BLaER1 treated with 17β-estradiol and CSF1 and Interleukin-3, amounts not matched to agents 10 nM and 100 nM (cell line): ENCODE results near the gene FRYL.
"Not testable (repeated sequence)": the region's sequence is repeated elsewhere in the genome, so short reads cannot be mapped to it uniquely, and the experiment has no call there.

ENCODE experiments used
- H3K27ac ChIP-seq, 11 experiments: shearing (Covaris generic); formaldehyde crosslinking; 2 replicates each; pipeline ENCODE4 v1.8.1; 2022
- H3K27me3 ChIP-seq, 11 experiments: shearing (Covaris generic); formaldehyde crosslinking; 2 replicates each; pipeline ENCODE4 v1.8.1; 2022
- H3K36me3 ChIP-seq, 11 experiments: shearing (Covaris generic); formaldehyde crosslinking; 2 replicates each; pipeline ENCODE4 v1.8.1; 2022
- H3K4me1 ChIP-seq, 10 experiments: shearing (Covaris generic); formaldehyde crosslinking; 2 replicates each; pipeline ENCODE4 v1.8.1; 2022
- H3K4me2 ChIP-seq, 11 experiments: shearing (Covaris generic); formaldehyde crosslinking; 2 replicates each; pipeline ENCODE4 v1.8.1; 2022
- H3K4me3 ChIP-seq, 10 experiments: shearing (Covaris generic); formaldehyde crosslinking; 2 replicates each; pipeline ENCODE4 v1.8.1; 2022
- H3K9ac ChIP-seq, 11 experiments: shearing (Covaris generic); formaldehyde crosslinking; 2 replicates each; pipeline ENCODE4 v1.8.1; 2022
- H3K9me3 ChIP-seq, 11 experiments: shearing (Covaris generic); formaldehyde crosslinking; replicated peaks in 1 of 11; 2 replicates each; pipeline ENCODE4 v1.8.1; 2022
- H4K20me1 ChIP-seq, 11 experiments: shearing (Covaris generic); formaldehyde crosslinking; 2 replicates each; pipeline ENCODE4 v1.8.1; 2022
- Cebpa-rat ChIP-seq, 11 experiments: shearing (Covaris generic); IDR thresholded peaks; 2 replicates each; pipeline ENCODE4 v1.8.1; 2022

Gene FRYL

DNA sequence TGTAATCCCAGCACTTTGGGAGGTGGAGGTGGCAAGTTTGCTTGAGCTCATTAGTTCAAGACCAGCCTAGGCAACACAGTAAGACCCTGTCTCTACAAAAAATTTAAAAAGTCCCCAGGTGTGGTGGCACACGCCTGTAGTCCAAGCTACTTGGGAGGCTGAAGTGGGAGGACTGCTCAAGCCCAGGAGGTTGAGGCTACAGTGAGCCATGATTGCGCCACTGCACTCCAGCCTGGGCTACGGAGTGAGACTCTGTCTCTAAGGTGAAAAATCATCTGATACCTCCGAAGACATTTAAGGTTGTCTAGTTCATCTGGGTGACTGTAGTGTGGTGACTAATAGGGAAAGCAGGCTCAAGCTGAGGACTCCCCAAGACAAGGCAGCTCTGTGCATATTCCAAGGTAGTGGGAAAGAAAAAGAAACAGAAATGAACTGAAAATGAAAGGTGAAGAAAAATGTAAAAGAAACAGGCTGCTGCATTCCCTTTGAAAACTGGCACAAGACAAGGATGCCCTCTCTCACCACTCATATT, 23.3 kb downstream of the FRYL start:
- H3K9me3 ChIP-seq = peaks cover 11 to 69% (median 59%) of the 10 kb centered on the region in 11 experiments
- H4K20me1 ChIP-seq = peaks cover 12 to 74% (median 38%) of the 10 kb centered on the region in 11 experiments; a peak in 18 of 22 replicates
- no peak overlapping the region for H3K4me3 ChIP-seq
- no peaks in the 10 kb centered on the region for H3K27me3 ChIP-seq
- TF ChIP-seq Cebpa-rat (IDR thresholded peaks at IDR 0.05) = no peak
- peaks cover 3 to 41% (median 5%) of the 10 kb centered on the region in 10 experiments; a peak in 14 of 20 replicates for H3K4me1 ChIP-seq
- H3K27ac ChIP-seq = no peak overlapping the region
- H3K9ac ChIP-seq = no peak overlapping the region
- H3K36me3 ChIP-seq = peaks cover 13 to 65% (median 41%) of the 10 kb centered on the region in 11 experiments
- peak overlapping the region in 2 of 11 experiments; percentile 40 to 68; a peak in 4 of 22 replicates for H3K4me2 ChIP-seq

DNA sequence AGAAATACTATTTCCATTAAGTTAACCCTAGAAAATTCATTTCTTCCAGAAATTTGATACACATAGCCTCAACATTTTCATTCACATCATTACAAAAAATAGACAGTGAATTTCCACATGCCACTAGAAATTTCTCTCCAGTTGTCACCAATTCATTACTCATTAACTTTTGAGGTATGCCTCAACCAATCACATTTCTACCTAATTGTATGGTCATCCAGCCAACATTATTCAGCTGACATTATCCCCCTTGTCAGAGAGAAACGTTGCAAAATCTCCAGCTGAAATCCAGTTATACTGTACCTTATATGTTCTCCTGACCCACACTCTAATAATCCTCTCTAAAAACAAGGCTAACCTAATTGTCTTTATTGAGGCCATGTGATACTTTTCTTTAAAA, 24.8 kb downstream of the FRYL start:
- no peak overlapping the region for H3K9ac ChIP-seq
- H3K9me3 ChIP-seq = peaks cover 11 to 61% (median 48%) of the 10 kb centered on the region in 11 experiments
- H3K27me3 ChIP-seq = no peaks in the 10 kb centered on the region
- peaks cover 16 to 75% (median 49%) of the 10 kb centered on the region in 11 experiments; a peak in 19 of 22 replicates for H4K20me1 ChIP-seq
- no peak overlapping the region for H3K27ac ChIP-seq
- H3K4me2 ChIP-seq = no peak overlapping the region
- no peak overlapping the region for H3K4me3 ChIP-seq
- TF ChIP-seq Cebpa-rat (IDR thresholded peaks at IDR 0.05) = no peak
- H3K36me3 ChIP-seq = peaks cover 13 to 51% (median 28%) of the 10 kb centered on the region in 11 experiments
- peaks cover 3 to 30% (median 18%) of the 10 kb centered on the region in 10 experiments; a peak in 19 of 20 replicates for H3K4me1 ChIP-seq

DNA sequence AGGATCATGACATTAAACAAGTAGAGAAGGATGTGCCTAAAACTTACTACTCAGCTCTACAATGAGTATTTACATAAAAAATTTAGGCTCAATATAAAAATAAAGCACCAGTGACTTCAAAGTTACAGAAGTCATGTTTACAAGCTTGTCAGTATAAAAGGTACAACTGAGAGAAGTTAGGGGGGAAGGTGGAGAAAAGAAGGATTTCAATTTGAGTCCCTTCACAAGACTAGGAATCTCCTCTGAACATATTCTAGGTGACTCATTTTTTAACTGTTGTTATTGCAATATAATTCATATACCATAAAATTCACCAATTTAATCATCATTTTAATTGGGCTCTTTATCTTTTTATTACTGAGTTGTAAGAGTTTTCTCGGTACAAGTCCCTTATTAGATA, 26.9 kb downstream of the FRYL start:
- H3K27ac ChIP-seq = no peak overlapping the region
- H3K4me3 ChIP-seq = no peak overlapping the region
- no peaks in the 10 kb centered on the region for H3K27me3 ChIP-seq
- peaks cover 25 to 87% (median 70%) of the 10 kb centered on the region in 11 experiments; a peak in 19 of 22 replicates for H4K20me1 ChIP-seq
- peak overlapping the region in 2 of 11 experiments; percentile 20 to 29; a peak in 3 of 22 replicates for H3K4me2 ChIP-seq
- TF ChIP-seq Cebpa-rat (IDR thresholded peaks at IDR 0.05) = no peak
- peaks cover 0 to 56% (median 45%) of the 10 kb centered on the region in 11 experiments; a peak in 18 of 22 replicates for H3K9me3 ChIP-seq
- no peak overlapping the region for H3K9ac ChIP-seq
- peaks cover 12 to 35% (median 27%) of the 10 kb centered on the region in 10 experiments for H3K4me1 ChIP-seq
- H3K36me3 ChIP-seq = peaks cover 4 to 49% (median 32%) of the 10 kb centered on the region in 11 experiments; a peak in 20 of 22 replicates

DNA sequence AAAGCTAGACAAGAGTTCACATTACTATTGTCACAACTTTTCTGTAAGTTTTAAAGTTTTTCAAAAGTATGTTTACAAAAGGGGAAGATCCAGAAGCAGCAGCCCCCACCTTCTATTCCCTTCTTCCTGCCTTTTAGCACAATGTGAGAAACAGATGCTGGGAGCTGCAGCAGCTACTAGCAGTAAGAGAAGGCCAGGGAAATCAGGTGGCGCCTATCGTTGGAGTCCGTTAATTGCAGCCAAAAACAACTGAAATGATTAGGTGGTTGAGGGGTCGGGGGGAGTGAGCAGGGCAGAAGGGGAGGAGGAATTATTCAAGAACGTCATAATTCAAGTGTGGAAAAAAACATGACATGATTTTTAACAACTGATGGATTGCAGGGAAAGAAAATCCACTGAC, 27.4 kb downstream of the FRYL start:
- Histone ChIP-seq H4K20me1 (peaks cover 25 to 92% (median 74%) of the 10 kb centered on the region in 11 experiments; a peak in 19 of 22 replicates), H3K9me3 (peaks cover 0 to 57% (median 47%) of the 10 kb centered on the region in 11 experiments; a peak in 18 of 22 replicates), H3K9ac (no peak overlapping the region), H3K27ac (no peak overlapping the region), H3K27me3 (no peaks in the 10 kb centered on the region), H3K4me2 (peak overlapping the region in 2 of 11 experiments; percentile 20 to 29; a peak in 3 of 22 replicates), H3K4me3 (no peak overlapping the region), H3K36me3 (peaks cover 7 to 54% (median 33%) of the 10 kb centered on the region in 11 experiments; a peak in 21 of 22 replicates), H3K4me1 (peaks cover 12 to 35% (median 27%) of the 10 kb centered on the region in 10 experiments)
- TF ChIP-seq Cebpa-rat (IDR thresholded peaks at IDR 0.05) = no peak

DNA sequence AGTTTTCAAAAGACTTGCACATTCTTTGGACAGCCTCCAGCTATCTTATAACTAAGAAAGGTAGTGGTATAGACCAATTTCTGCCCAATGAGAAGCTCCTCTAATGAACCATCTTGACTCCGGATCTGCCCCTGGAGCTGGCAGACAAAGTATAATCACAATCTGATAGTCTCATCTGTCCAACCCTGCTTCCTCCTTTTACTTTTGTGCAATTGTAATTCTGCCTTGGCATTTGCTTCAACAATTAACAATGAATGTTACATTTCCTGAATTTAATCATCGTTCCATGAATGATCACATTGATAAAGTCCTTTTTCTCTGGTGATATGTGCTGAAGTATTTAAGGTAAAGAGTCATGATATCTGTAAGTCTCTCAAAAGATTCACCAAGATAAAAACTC, 27.8 kb downstream of the FRYL start:
- Histone ChIP-seq H3K9ac (no peak overlapping the region), H3K27ac (no peak overlapping the region), H3K4me1 (peaks cover 12 to 35% (median 27%) of the 10 kb centered on the region in 10 experiments), H3K36me3 (peaks cover 7 to 55% (median 33%) of the 10 kb centered on the region in 11 experiments; a peak in 21 of 22 replicates), H3K27me3 (no peaks in the 10 kb centered on the region), H3K4me2 (peak overlapping the region in 2 of 11 experiments; percentile 4 to 20; a peak in 1 of 22 replicates), H3K4me3 (no peak overlapping the region), H4K20me1 (peaks cover 25 to 97% (median 77%) of the 10 kb centered on the region in 11 experiments; a peak in 19 of 22 replicates), H3K9me3 (peaks cover 0 to 57% (median 47%) of the 10 kb centered on the region in 11 experiments; a peak in 18 of 22 replicates)
- no peak for TF ChIP-seq Cebpa-rat (IDR thresholded peaks at IDR 0.05)

DNA sequence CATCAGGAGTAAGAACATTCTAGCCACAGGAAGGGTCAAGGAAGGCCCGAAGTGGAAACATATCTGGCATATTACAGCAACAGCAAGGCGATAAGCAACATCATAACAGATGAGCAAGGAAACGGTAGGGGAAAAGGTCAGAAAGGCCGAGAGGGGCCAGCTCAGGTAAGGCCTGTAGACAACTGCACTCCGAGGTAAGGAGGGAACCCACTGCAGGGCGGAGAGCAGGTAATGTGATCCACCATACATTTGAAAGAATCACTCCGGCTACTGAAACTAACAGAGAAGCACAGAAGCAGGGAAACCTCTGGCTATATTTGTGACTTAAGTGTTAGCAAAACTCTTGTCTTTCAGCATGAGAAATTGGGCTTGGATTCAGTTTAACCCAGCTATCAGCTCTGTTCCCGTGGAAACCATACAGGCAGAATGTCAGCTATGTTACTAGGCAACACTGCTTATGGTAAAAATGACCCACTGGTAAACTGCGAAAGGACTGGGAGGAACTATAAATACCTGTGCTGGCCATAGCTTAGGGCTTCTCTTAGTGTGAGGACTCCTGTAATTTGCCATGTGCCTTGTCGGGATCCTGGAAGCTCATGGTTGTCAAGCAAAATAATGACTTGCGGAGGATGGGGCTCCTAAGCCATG, 31.0 kb downstream of the FRYL start:
- H3K9me3 ChIP-seq = peaks cover 4 to 43% (median 32%) of the 10 kb centered on the region in 11 experiments; a peak in 18 of 22 replicates
- H3K4me1 ChIP-seq = peaks cover 12 to 35% (median 25%) of the 10 kb centered on the region in 10 experiments; a peak in 19 of 20 replicates
- H3K9ac ChIP-seq = no peak overlapping the region
- peak overlapping the region in 1 of 11 experiments; percentile 10; a peak in 1 of 22 replicates for H3K27ac ChIP-seq
- H3K4me2 ChIP-seq = peak overlapping the region in 6 of 11 experiments; percentile 13 to 53 (median 20); a peak in 7 of 22 replicates
- H3K36me3 ChIP-seq = peaks cover 11 to 42% (median 27%) of the 10 kb centered on the region in 11 experiments; a peak in 21 of 22 replicates
- no peak for TF ChIP-seq Cebpa-rat (IDR thresholded peaks at IDR 0.05)
- no peaks in the 10 kb centered on the region for H3K27me3 ChIP-seq
- H4K20me1 ChIP-seq = peaks cover 25 to 90% (median 72%) of the 10 kb centered on the region in 11 experiments; a peak in 19 of 22 replicates
- no peak overlapping the region for H3K4me3 ChIP-seq

DNA sequence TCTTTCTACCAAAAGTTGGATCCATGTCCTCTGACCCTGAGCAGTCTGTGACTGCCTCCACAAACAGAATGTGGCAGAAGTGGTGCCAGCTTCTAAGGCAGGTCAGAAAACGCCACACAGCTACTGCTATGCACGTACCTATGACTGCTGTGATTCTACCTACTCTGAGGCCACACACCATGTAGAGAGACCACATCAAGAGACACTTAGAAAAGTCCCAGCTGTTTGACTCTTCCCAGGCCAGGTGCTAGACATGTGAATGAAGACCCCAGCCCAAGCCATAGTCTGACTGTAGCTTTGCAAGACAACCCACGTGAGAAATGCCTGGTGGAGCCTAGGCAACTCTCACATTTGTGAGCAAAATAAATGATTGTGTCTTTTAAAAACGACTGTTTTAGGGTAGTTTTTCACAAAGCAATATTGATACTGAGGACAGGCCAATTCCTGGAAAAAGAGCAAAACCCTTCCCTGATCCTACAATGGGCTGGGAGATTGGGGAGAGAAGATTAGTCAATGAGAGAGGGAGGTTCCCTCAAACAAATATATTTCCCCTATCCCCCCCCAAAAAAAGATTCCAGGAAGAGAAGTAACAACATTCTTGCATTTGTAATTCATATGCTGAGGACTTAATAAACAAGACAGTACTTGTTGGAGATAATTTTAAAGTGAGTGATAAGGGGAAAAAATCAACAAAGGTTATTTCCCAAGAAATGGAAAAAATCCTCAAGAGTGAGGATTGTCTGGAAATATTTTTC, 33.3 kb downstream of the FRYL start:
- H3K4me1 ChIP-seq = peaks cover 10 to 37% (median 30%) of the 10 kb centered on the region in 10 experiments; a peak in 18 of 20 replicates
- H3K9ac ChIP-seq = no peak overlapping the region
- H3K27ac ChIP-seq = no peak overlapping the region
- H3K4me3 ChIP-seq = no peak overlapping the region
- no peak overlapping the region for H3K4me2 ChIP-seq
- no peaks in the 10 kb centered on the region for H3K27me3 ChIP-seq
- peaks cover 15 to 89% (median 64%) of the 10 kb centered on the region in 11 experiments; a peak in 20 of 22 replicates for H4K20me1 ChIP-seq
- peaks cover 4 to 51% (median 30%) of the 10 kb centered on the region in 11 experiments; a peak in 19 of 22 replicates for H3K9me3 ChIP-seq
- peaks cover 11 to 40% (median 27%) of the 10 kb centered on the region in 11 experiments; a peak in 20 of 22 replicates for H3K36me3 ChIP-seq
- no peak for TF ChIP-seq Cebpa-rat (IDR thresholded peaks at IDR 0.05)

DNA sequence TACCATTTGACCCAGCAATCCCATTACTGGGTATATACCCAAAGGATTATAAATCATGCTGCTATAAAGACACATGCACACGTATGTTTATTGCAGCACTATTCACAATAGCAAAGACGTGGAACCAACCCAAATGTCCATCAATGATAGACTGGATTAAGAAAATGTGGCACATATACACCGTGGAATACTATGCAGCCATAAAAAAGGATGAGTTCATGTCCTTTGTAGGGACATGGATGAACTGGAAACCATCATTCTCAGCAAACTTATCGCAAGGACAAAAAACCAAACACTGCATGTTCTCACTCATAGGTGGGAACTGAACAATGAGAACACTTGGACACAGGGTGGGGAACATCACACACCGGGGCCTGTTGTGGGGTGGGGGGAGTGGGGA, 34.9 kb downstream of the FRYL start:
- H3K9ac ChIP-seq, H3K27ac ChIP-seq, H3K4me2 ChIP-seq, H3K27me3 ChIP-seq, H3K4me3 ChIP-seq: not testable (repeated sequence)
- Histone ChIP-seq H3K4me1 (peaks cover 7 to 23% (median 19%) of the 10 kb centered on the region in 10 experiments; a peak in 18 of 20 replicates), H3K36me3 (peaks cover 11 to 40% (median 27%) of the 10 kb centered on the region in 11 experiments; a peak in 19 of 22 replicates), H3K9me3 (peaks cover 4 to 52% (median 30%) of the 10 kb centered on the region in 11 experiments; a peak in 19 of 22 replicates), H4K20me1 (peaks cover 28 to 89% (median 65%) of the 10 kb centered on the region in 11 experiments; a peak in 20 of 22 replicates)
